SK-N-SH (cell line): ENCODE data around the gene CRACR2A. TPM values are rescaled to one million over a fixed set of nuclear protein-coding genes. Genes with fewer than 3 reads are reported as not detected.

Source experiments
- CTCF ChIA-PET: fragments of 300-600, 350-600 bp; formaldehyde crosslinking; extraction: SDS; loops from one replicate; lab custom pipeline; 2021; lab: Yijun Ruan, JAX
- POLR2A ChIA-PET: fragments of 350-600 bp; sonication (Branson Sonifier 250); formaldehyde crosslinking; extraction: SDS; loops from one replicate; lab custom pipeline; 2020; ENCODE audit warnings: antibody characterized with exemption, inconsistent platforms; lab: Yijun Ruan, JAX
- DNase-seq: peaks from one replicate; pipeline ENCODE4 v3.0.0; 2012
- H2AFZ ChIP-seq: fragments of 200-600 bp; sonication (generic); 2 replicates; pipeline ENCODE4 v1.8.1; 2016; ENCODE audit warnings: antibody characterized with exemption, mild to moderate bottlenecking, low read depth
- H3F3A ChIP-seq: fragments of 200-600 bp; sonication (generic); replicated peaks from 2 replicates; pipeline ENCODE3; 2016; ENCODE audit warnings: antibody characterized with exemption, mild to moderate bottlenecking; ENCODE audit not compliant: insufficient read depth
- H3K27ac ChIP-seq, 2 experiments: fragments of 200-500 bp in 1 of 2; fragments of 200-600 bp in 1 of 2; sonication (Bioruptor generic) in 1 of 2; sonication (generic), shearing (Covaris generic) in 1 of 2; 2 replicates each; pipeline versions ENCODE4 v1.5.1 to v1.6.1; 2014 to 2016; ENCODE audit warnings: low read depth in 2 of 2, inconsistent platforms in 1 of 2, low read length in 1 of 2, mild to moderate bottlenecking in 1 of 2, mixed read lengths in 1 of 2
- H3K27me3 ChIP-seq: fragments of 200-600 bp; sonication (generic), shearing (Covaris generic); 2 replicates; pipeline ENCODE4 v1.6.1; 2016; ENCODE audit warnings: mixed run types; ENCODE audit not compliant: insufficient read depth
- H3K36me3 ChIP-seq, 2 experiments: fragments of 200-500 bp in 1 of 2; fragments of 200-600 bp in 1 of 2; sonication (Bioruptor generic) in 1 of 2; sonication (generic) in 1 of 2; replicated peaks in 1 of 2; 2 replicates each; pipeline versions ENCODE3 to v1.5.1; 2014 to 2016; ENCODE audit warnings: low read length in 1 of 2, mild to moderate bottlenecking in 1 of 2; ENCODE audit not compliant: insufficient read depth in 2 of 2, control insufficient read depth in 1 of 2
- H3K4me1 ChIP-seq, 2 experiments: fragments of 200-500 bp in 1 of 2; fragments of 200-600 bp in 1 of 2; sonication (Bioruptor generic) in 1 of 2; sonication (generic), shearing (Covaris generic) in 1 of 2; 2 replicates each; pipeline versions ENCODE4 v1.5.1 to v1.6.1; 2014 to 2016; ENCODE audit warnings: low read depth in 1 of 2, low read length in 1 of 2, mixed run types in 1 of 2; ENCODE audit not compliant: insufficient read depth in 2 of 2, control insufficient read depth in 1 of 2
- H3K4me2 ChIP-seq: fragments of 200-600 bp; sonication (generic), shearing (Covaris generic); 2 replicates; pipeline ENCODE4 v1.6.1; 2017; ENCODE audit warnings: mixed run types
- H3K4me3 ChIP-seq, 2 experiments: fragments of 200-500 bp in 1 of 2; fragments of 200-600 bp in 1 of 2; sonication (Bioruptor generic) in 1 of 2; sonication (generic), shearing (Covaris generic) in 1 of 2; 2 replicates each; pipeline versions ENCODE4 v1.5.1 to v1.8.1; 2014 to 2016; ENCODE audit warnings: low read depth in 2 of 2, inconsistent platforms in 1 of 2, low read length in 1 of 2, mild to moderate bottlenecking in 1 of 2, mixed read lengths in 1 of 2, moderate library complexity in 1 of 2
- H3K79me2 ChIP-seq: fragments of 200-600 bp; sonication (generic); 2 replicates; pipeline ENCODE4 v1.8.1; 2017; ENCODE audit warnings: mild to moderate bottlenecking; ENCODE audit not compliant: insufficient read depth
- H3K9ac ChIP-seq: fragments of 200-600 bp; sonication (generic); 2 replicates; pipeline ENCODE4 v1.6.1; 2017; ENCODE audit warnings: mixed run types
- H3K9me2 ChIP-seq: fragments of 200-600 bp; sonication (generic); 2 replicates; pipeline ENCODE4 v1.6.1; 2017; ENCODE audit warnings: mixed run types
- H3K9me3 ChIP-seq: fragments of 200-600 bp; sonication (generic); 2 replicates; pipeline ENCODE4 v1.6.1; 2017; ENCODE audit warnings: mixed run types, mild to moderate bottlenecking, moderate library complexity
- H4K20me1 ChIP-seq: fragments of 200-600 bp; sonication (generic); 2 replicates; pipeline ENCODE4 v1.6.1; 2017; ENCODE audit warnings: mild to moderate bottlenecking, mixed run types; ENCODE audit not compliant: insufficient read depth
- CHD2 ChIP-seq: fragments of 150-350 bp; IDR thresholded peaks from 2 replicates; pipeline ENCODE4 v1.6.1; 2018; ENCODE audit warnings: low read length; ENCODE audit not compliant: partially characterized antibody
- ELF1 ChIP-seq: IDR thresholded peaks from 2 replicates; pipeline ENCODE4 v1.4.0; 2012
- FOSL2 ChIP-seq: IDR thresholded peaks from 2 replicates; pipeline ENCODE4 v1.4.0; 2012; ENCODE audit warnings: low read depth, mild to moderate bottlenecking, moderate library complexity, borderline replicate concordance
- GATA2 ChIP-seq: sonication (generic); formaldehyde crosslinking; IDR thresholded peaks from 2 replicates; pipeline ENCODE4 v1.5.0; 2020; ENCODE audit warnings: mild to moderate bottlenecking, missing genetic modification reagents
- MXI1 ChIP-seq: IDR thresholded peaks from 2 replicates; pipeline ENCODE4 v1.6.1; 2012; ENCODE audit warnings: mild to moderate bottlenecking, low read depth, low read length, improper control_type of control experiment
- POLR2AphosphoS5 ChIP-seq: IDR thresholded peaks from 2 replicates; pipeline ENCODE4 v1.6.1; 2012; ENCODE audit warnings: low read depth, low read length
- RAD21 ChIP-seq: IDR thresholded peaks from 2 replicates; pipeline ENCODE4 v1.6.1; 2012; ENCODE audit warnings: mild to moderate bottlenecking, low read length
- SIN3A ChIP-seq: IDR thresholded peaks from 2 replicates; pipeline ENCODE4 v1.6.1; 2012; ENCODE audit warnings: low read depth, mild to moderate bottlenecking, low read length, moderate library complexity, borderline replicate concordance
- TAF1 ChIP-seq: IDR thresholded peaks from 2 replicates; pipeline ENCODE4 v1.6.1; 2012; ENCODE audit warnings: low read depth, mild to moderate bottlenecking, low read length, moderate library complexity, borderline replicate concordance
- TEAD4 ChIP-seq: IDR thresholded peaks from 2 replicates; pipeline ENCODE4 v1.4.0; 2012; ENCODE audit warnings: mild to moderate bottlenecking, borderline replicate concordance; ENCODE audit not compliant: insufficient read depth
- YY1 ChIP-seq: IDR thresholded peaks from 2 replicates; pipeline ENCODE4 v1.4.0; 2012; ENCODE audit warnings: low read depth, mild to moderate bottlenecking
- WGBS: methylation state at CpG from one replicate; pipeline ENCODE4 v1.1.6; 2017; ENCODE audit warnings: low lambda C conversion rate; 5-methylcytosine and 5-hydroxymethylcytosine counted together
- polyA plus RNA-seq, 3 experiments: library from polyadenylated mRNA; depleted of rRNA; stranded (reverse); fragments of >200 nt; gene quantifications; 2 replicates each; pipeline ENCODE4 v1.2.3, GENCODE V29; 2012
- TF ChIP-seq, protein P1 (sequence below): IDR thresholded peaks from 2 replicates; pipeline ENCODE4 v1.4.0; 2012; ENCODE audit warnings: low read depth, borderline replicate concordance
- TF ChIP-seq, protein P2 (sequence below): IDR thresholded peaks from 2 replicates; pipeline ENCODE4 v1.6.1; 2012; ENCODE audit warnings: mild to moderate bottlenecking, low read depth, low read length, moderate library complexity
- TF ChIP-seq, protein P3 (sequence below): fragments of 150-350 bp; IDR thresholded peaks from 2 replicates; pipeline ENCODE4 v1.6.1; 2017; ENCODE audit warnings: antibody characterized with exemption, low read length, low read depth, borderline replicate concordance

The CRACR2A gene
- polyA plus RNA-seq, 1 of the 3 experiments (the other 2 are of a cell fraction) = 0.12 TPM

DNA sequence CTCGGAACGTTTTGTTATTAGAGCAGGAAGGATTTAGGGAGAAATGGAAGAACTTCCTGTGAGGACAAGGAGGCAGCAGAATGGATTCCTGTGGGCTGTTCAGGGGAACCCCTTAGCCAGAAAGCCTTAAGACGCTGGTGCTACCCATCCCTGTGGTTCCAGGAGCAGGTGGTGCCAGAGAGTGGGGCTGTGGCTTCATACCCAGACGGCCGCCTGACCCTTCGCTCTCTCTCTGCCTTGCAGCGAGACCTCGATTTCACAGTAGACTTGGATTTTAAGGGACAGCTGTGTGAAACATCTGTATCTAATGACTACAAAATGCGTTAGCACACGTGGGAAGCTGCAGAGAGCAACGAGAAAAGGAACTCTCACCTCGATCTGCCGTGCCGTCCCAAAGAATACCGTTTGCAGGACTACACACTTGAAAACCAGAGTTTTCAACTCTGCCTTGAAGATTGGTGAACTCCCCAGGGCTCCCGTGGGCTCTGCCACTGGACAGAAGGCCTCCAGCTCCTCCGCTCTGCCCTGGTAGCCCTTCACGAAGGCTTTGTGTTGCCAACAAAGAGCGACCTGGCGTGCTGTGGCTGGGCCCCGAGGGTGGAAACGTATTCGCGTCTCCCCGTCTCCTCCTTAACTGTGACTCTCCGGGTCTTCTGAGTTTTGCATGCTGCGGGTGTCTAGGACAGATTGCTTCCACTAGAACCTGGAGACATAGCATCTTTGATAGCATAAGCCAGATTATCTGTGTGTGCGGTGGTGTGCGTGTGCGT, 159.9 kb downstream of the CRACR2A start:
- no peaks in the 10 kb centered on the region for H4K20me1 ChIP-seq
- TF ChIP-seq TAF1 = no peak
- no peak for TF ChIP-seq ELF1
- no peak for TF ChIP-seq YY1
- TF ChIP-seq, protein P1, sequence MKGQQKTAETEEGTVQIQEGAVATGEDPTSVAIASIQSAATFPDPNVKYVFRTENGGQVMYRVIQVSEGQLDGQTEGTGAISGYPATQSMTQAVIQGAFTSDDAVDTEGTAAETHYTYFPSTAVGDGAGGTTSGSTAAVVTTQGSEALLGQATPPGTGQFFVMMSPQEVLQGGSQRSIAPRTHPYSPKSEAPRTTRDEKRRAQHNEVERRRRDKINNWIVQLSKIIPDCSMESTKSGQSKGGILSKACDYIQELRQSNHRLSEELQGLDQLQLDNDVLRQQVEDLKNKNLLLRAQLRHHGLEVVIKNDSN = no peak
- TF ChIP-seq, protein P2, sequence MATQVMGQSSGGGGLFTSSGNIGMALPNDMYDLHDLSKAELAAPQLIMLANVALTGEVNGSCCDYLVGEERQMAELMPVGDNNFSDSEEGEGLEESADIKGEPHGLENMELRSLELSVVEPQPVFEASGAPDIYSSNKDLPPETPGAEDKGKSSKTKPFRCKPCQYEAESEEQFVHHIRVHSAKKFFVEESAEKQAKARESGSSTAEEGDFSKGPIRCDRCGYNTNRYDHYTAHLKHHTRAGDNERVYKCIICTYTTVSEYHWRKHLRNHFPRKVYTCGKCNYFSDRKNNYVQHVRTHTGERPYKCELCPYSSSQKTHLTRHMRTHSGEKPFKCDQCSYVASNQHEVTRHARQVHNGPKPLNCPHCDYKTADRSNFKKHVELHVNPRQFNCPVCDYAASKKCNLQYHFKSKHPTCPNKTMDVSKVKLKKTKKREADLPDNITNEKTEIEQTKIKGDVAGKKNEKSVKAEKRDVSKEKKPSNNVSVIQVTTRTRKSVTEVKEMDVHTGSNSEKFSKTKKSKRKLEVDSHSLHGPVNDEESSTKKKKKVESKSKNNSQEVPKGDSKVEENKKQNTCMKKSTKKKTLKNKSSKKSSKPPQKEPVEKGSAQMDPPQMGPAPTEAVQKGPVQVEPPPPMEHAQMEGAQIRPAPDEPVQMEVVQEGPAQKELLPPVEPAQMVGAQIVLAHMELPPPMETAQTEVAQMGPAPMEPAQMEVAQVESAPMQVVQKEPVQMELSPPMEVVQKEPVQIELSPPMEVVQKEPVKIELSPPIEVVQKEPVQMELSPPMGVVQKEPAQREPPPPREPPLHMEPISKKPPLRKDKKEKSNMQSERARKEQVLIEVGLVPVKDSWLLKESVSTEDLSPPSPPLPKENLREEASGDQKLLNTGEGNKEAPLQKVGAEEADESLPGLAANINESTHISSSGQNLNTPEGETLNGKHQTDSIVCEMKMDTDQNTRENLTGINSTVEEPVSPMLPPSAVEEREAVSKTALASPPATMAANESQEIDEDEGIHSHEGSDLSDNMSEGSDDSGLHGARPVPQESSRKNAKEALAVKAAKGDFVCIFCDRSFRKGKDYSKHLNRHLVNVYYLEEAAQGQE = no peak
- no peak for TF ChIP-seq POLR2AphosphoS5
- no peak for TF ChIP-seq FOSL2
- TF ChIP-seq TEAD4 = no peak
- TF ChIP-seq RAD21 = no peak
- no peak for TF ChIP-seq SIN3A
- TF ChIP-seq CHD2 = no peak
- no peak for TF ChIP-seq GATA2
- TF ChIP-seq MXI1 = no peak
- TF ChIP-seq, protein P3, sequence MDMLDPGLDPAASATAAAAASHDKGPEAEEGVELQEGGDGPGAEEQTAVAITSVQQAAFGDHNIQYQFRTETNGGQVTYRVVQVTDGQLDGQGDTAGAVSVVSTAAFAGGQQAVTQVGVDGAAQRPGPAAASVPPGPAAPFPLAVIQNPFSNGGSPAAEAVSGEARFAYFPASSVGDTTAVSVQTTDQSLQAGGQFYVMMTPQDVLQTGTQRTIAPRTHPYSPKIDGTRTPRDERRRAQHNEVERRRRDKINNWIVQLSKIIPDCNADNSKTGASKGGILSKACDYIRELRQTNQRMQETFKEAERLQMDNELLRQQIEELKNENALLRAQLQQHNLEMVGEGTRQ = no peak
- H3K9me3 ChIP-seq = no peaks in the 10 kb centered on the region
- no peaks in the 10 kb centered on the region for H3K27me3 ChIP-seq
- H3K9me2 ChIP-seq = no peaks in the 10 kb centered on the region
- H3K27ac ChIP-seq = no peak overlapping the region
- 65% methylated on average over 25 of the region's 30 CpGs for WGBS
- no peaks in the 10 kb centered on the region for H3K36me3 ChIP-seq
- no peak overlapping the region for H2AFZ ChIP-seq
- no peak for DNase-seq
- H3K4me2 ChIP-seq = no peak overlapping the region
- H3K79me2 ChIP-seq = no peaks in the 10 kb centered on the region
- H3F3A ChIP-seq = no peaks in the 10 kb centered on the region
- no peak overlapping the region for H3K4me3 ChIP-seq
- H3K4me1 ChIP-seq = no peaks in the 10 kb centered on the region
- ChIA-PET POLR2A (no interaction called here), CTCF (no interaction called here)
- H3K9ac ChIP-seq = no peak overlapping the region
